Epithelial cell of proximal tubule (primary cell): ENCODE measurements around the gene PTH1R. TPM values are rescaled to one million over a fixed set of nuclear protein-coding genes. Genes with fewer than 3 reads are reported as not detected.

ENCODE experiments used
- DNase-seq: peaks from one replicate; pipeline ENCODE4 v3.0.0-alpha.2; 2011; ENCODE audit warnings: low read depth
- H3K4me3 ChIP-seq: 2 replicates; pipeline ENCODE4 v1.5.1; 2011; ENCODE audit warnings: low read depth, mild to moderate bottlenecking, low read length
- CTCF ChIP-seq: conservative IDR thresholded peaks from 2 replicates; pipeline ENCODE4 v1.5.1; 2012; ENCODE audit warnings: low read depth, mild to moderate bottlenecking, low read length
- total RNA-seq: library from RNA; depleted of rRNA; stranded (reverse); fragments of >200 nt; gene quantifications from 2 replicates; pipeline ENCODE4 v1.2.3, GENCODE V29; 2015

Gene PTH1R
- total RNA-seq, 1 donor from 2014 or later, result 11.5 TPM

- no peak for TF ChIP-seq CTCF
Observed at GRCh38 chr3:46891132-46891531, 13.6 kb downstream of the PTH1R start.

GRCh38 chr3:46892285-46893145 is 15.0 kb downstream of the PTH1R start:
- TF ChIP-seq CTCF, result peak; percentile 5
- DNase-seq, result no peak
- H3K4me3 ChIP-seq, result peak overlapping the region; percentile 49

More at GRCh38 chr3:46891132-46891531, 13.6 kb downstream of the PTH1R start:
- H3K4me3 ChIP-seq, result no peak overlapping the region
- DNase-seq, result no peak

- DNase-seq, result no peak
- TF ChIP-seq CTCF, result no peak
- H3K4me3 ChIP-seq, result no peak overlapping the region
Observed at GRCh38 chr3:46893146-46893748, 15.7 kb downstream of the PTH1R start.

GRCh38 chr3:46893763-46894162 is 16.2 kb downstream of the PTH1R start:
- TF ChIP-seq CTCF, result no peak
- no peak for DNase-seq
- no peak overlapping the region for H3K4me3 ChIP-seq

- DNase-seq, result no peak
- no peak overlapping the region for H3K4me3 ChIP-seq
Observed at GRCh38 chr3:46894256-46894655, 16.7 kb downstream of the PTH1R start.

GRCh38 chr3:46895204-46895660 is 17.7 kb downstream of the PTH1R start:
- no peak overlapping the region for H3K4me3 ChIP-seq
- TF ChIP-seq CTCF, result peak; percentile 96
- no peak for DNase-seq

More at GRCh38 chr3:46894256-46894655, 16.7 kb downstream of the PTH1R start:
- TF ChIP-seq CTCF, result no peak
